Measurements from ENCODE around the gene RAD51B. TPM values are rescaled to one million over a fixed set of nuclear protein-coding genes. Genes with fewer than 3 reads are reported as not detected.

The RAD51B gene
- total RNA-seq, 1 donor from 2014 or later: 28.5 TPM

DNA sequence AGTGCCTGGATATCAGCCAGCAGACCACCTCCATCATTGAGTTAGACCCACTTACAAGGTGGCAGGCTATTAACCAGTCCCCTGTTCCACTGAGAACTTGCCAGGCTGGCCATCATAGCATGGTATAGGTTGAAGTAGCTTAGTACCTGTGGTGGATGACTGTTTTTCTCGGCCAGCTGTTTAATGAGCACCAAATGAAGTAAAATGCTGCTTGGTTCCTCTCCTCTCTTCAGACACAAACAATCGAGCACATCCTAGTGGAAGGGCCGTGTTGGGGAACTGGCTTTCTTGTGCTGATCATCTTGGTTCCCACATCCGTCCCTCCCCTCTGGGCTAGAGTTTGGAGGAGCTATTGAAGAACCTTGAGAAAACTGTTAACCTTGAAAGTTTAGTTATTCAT, 486.2 kb downstream of the RAD51B start:
- no peak overlapping the region for H3K4me3 ChIP-seq
- intact Hi-C loops (cut with DNase I): no loop called here
- H3K4me1 ChIP-seq: peaks cover 32% of the 10 kb centered on the region
- H3K9me3 ChIP-seq: no peaks in the 10 kb centered on the region
- no peak for TF ChIP-seq POLR2AphosphoS5 (IDR thresholded peaks at IDR 0.05; ENCODE audit: insufficient read depth in 1 of 2, low read depth in 1 of 2)
- peak overlapping the region; percentile 55 for H3K27ac ChIP-seq
- DNase-seq (ENCODE audit: extremely low spot score in 2 of 2): no peak
- H3K36me3 ChIP-seq: no peaks in the 10 kb centered on the region
- no peaks in the 10 kb centered on the region for H3K27me3 ChIP-seq

DNA sequence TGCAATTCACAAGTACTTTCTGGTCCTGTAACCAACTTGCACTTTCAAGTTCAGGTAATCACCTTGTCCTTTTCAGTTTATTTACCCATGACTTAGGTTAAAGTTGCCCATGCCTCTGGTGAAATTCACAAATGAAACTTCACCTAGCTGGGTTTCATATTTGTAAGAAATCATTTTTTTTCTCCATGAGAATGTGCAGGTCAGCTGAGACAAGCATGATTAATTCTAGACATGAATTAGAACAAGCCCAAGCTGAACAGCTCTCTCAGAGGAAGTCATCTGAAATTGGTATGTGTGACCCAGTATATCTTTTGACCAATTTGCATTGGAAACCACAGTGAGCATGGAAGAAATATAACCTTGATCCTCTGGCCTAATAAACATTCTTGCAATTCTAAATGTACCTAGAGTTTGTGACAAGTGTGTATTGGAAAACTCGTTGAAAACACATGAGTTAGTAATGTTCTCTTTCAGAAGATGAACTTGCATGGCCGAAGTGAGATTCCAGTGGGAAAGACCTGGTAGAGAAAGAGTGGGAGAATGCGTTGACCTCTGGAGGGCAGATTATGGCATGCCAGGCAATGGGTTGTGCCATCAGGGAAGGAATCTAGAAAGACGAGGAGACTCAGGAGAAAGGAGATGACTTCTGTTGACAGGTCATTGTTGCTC, 486.8 kb downstream of the RAD51B start:
- H3K4me3 ChIP-seq: no peak overlapping the region
- H3K36me3 ChIP-seq: no peaks in the 10 kb centered on the region
- no peaks in the 10 kb centered on the region for H3K9me3 ChIP-seq
- no peak for DNase-seq (ENCODE audit: extremely low spot score in 2 of 2)
- H3K4me1 ChIP-seq: peaks cover 32% of the 10 kb centered on the region
- TF ChIP-seq, protein P1, sequence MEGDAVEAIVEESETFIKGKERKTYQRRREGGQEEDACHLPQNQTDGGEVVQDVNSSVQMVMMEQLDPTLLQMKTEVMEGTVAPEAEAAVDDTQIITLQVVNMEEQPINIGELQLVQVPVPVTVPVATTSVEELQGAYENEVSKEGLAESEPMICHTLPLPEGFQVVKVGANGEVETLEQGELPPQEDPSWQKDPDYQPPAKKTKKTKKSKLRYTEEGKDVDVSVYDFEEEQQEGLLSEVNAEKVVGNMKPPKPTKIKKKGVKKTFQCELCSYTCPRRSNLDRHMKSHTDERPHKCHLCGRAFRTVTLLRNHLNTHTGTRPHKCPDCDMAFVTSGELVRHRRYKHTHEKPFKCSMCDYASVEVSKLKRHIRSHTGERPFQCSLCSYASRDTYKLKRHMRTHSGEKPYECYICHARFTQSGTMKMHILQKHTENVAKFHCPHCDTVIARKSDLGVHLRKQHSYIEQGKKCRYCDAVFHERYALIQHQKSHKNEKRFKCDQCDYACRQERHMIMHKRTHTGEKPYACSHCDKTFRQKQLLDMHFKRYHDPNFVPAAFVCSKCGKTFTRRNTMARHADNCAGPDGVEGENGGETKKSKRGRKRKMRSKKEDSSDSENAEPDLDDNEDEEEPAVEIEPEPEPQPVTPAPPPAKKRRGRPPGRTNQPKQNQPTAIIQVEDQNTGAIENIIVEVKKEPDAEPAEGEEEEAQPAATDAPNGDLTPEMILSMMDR (IDR thresholded peaks at IDR 0.05): no peak
- TF ChIP-seq POLR2AphosphoS5 (IDR thresholded peaks at IDR 0.05; ENCODE audit: insufficient read depth in 1 of 2, low read depth in 1 of 2): no peak
- TF ChIP-seq POLR2A (IDR thresholded peaks at IDR 0.05): no peak
- H3K27ac ChIP-seq: peak overlapping the region; percentile 55
- H3K27me3 ChIP-seq: no peaks in the 10 kb centered on the region
- intact Hi-C loops (cut with DNase I): no loop called here

DNA sequence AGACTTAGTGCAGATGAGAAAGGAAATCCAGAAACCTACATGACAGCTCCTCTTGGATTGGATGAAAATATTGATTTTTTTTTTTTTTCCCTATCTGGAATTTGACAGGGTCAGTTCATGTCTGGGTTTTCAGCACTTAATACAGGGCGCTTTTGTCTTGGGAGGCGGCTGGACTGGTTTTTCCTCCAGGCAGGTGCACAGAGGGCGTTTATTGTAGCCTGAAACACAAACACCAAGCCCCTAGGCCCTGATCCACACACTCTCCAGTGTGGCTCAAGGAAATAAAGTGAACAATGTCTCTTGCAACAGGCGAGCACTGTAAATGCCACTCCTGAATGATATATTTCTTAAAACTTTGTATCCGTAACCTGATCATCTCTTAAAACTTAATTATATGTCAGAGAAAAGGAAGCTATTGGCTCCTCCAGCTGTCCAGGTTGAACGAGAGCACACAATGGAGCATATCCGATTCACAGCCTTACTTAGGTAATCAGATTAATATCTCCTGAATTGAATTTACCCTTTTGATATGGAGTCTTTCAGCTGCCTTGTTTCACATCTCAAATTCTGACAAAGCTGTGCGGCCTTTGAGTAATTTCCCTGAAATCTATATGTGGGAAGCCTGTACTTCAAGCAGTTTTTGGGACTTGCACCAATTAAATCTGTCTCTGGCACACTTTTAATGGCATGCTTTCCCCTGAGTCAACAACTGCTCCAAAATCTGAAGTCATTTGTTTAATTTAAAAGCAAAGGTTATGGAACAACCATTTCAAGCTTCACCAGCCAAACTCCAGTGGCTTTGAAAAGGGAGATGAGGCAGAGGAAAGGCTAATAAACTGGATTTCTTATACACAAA, 487.6 kb downstream of the RAD51B start:
- no peak overlapping the region for H3K4me3 ChIP-seq
- peak overlapping the region; percentile 55 for H3K27ac ChIP-seq
- intact Hi-C loops (cut with DNase I): no loop called here
- no peak for DNase-seq (ENCODE audit: extremely low spot score in 2 of 2)
- H3K27me3 ChIP-seq: no peaks in the 10 kb centered on the region
- H3K4me1 ChIP-seq: peaks cover 32% of the 10 kb centered on the region
- no peaks in the 10 kb centered on the region for H3K9me3 ChIP-seq
- TF ChIP-seq, protein P1 (IDR thresholded peaks at IDR 0.05): no peak
- no peak for TF ChIP-seq POLR2A (IDR thresholded peaks at IDR 0.05)
- no peaks in the 10 kb centered on the region for H3K36me3 ChIP-seq

DNA sequence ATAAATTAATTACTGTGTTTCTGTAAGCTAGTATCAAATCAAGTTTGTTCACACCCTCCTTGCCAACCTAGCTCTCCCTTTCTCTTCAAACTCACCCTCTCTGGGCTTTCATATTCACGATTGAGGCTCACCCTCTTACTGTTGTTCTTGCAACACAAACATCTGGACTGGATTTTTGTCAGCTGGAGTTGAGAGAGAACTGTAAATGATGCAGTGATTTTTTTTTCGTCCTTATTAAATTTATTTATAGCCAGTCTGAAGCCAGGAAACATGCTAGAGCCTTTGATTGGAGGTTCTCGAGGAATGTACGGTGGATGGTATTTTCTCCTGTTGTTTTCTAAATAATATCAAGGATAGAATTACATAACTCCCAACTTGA, 488.2 kb downstream of the RAD51B start:
- Histone ChIP-seq H3K4me1 (peaks cover 32% of the 10 kb centered on the region), H3K27ac (peak overlapping the region; percentile 55), H3K27me3 (no peaks in the 10 kb centered on the region), H3K9me3 (no peaks in the 10 kb centered on the region), H3K4me3 (no peak overlapping the region), H3K36me3 (no peaks in the 10 kb centered on the region)
- TF ChIP-seq, protein P1 (IDR thresholded peaks at IDR 0.05): no peak
- TF ChIP-seq POLR2AphosphoS5 (IDR thresholded peaks at IDR 0.05; ENCODE audit: insufficient read depth in 1 of 2, low read depth in 1 of 2): peak; percentile 25 to 41
- no peak for DNase-seq (ENCODE audit: extremely low spot score in 2 of 2)
- intact Hi-C loops (cut with DNase I): no loop called here

DNA sequence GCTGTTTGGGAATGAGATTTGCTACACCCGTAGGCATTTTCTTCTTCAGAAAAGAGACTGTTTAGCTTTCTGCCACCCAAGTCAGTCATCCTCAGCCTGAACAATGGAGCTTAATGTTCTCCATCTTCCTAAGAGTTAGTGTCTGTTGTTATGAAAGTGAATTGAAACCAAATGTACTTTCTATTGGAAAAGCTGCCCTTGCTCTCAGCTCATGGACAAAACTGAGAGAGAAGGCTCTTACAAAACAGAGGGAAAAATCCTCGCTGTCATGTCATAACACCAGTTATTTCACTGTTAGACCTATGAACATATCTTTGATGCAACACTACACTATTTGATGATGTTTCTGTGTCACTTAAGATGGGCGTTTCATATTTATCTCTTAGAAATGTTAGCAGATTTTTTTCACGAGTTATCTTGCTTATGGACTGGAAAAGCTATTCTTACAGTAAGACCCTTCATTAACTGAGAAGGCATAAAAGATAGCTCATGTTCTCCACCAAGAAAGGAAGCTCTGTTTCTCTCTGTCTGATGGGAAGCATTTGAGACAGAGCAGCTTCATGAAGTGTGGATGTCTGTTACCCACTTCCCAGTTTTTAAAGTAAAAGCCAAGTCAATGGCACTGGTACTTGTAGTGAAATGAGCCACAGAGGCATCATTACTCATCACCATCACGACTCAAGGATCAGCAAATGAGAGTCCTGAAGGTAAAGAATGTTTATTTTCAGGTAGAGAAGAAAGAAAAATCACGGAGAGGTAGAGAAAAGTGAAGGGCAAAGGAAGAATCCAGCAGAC, 489.3 kb downstream of the RAD51B start:
- H3K4me3 ChIP-seq: no peak overlapping the region
- DNase-seq (ENCODE audit: extremely low spot score in 2 of 2): no peak
- H3K9me3 ChIP-seq: no peaks in the 10 kb centered on the region
- H3K27ac ChIP-seq: peak overlapping the region; percentile 55
- intact Hi-C loops (cut with DNase I): no loop called here
- peaks cover 32% of the 10 kb centered on the region for H3K4me1 ChIP-seq
- no peaks in the 10 kb centered on the region for H3K36me3 ChIP-seq
- H3K27me3 ChIP-seq: no peaks in the 10 kb centered on the region
- TF ChIP-seq POLR2AphosphoS5 (IDR thresholded peaks at IDR 0.05; ENCODE audit: insufficient read depth in 1 of 2, low read depth in 1 of 2): no peak
- no peak for TF ChIP-seq POLR2A (IDR thresholded peaks at IDR 0.05)
- TF ChIP-seq, protein P1 (IDR thresholded peaks at IDR 0.05): no peak

Measured in vagina (tissue), 2 donors.